Activated effector memory CD4-positive, alpha-beta T cell treated with Interleukin-2 at 50 U/mL for 16 hours (primary cell): Measurements from ENCODE around the gene SYPL1.

Experiments used
- DNase-seq: peaks from one replicate; pipeline ENCODE4 v3.0.0-alpha.2; 2020

SYPL1 gene

DNA sequence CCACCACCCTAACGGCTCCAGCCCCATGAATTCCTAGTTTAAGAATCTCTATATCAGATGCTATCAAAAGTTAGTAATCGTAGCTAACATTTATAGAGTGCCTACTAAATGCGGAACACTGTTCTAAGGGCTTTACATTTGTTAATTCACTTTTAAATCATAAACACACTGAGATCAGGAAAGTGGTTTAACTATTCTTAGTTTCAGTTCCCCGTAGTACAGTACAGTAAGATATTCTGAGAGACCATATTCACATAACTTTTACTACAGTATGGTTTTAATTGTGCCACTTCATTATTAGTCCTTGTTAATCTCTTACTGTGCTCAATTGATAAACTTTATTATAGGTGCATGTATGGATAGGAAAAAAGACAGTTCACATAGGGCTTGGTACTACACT, 22.5 kb downstream of the SYPL1 start:
- no peak for DNase-seq

DNA sequence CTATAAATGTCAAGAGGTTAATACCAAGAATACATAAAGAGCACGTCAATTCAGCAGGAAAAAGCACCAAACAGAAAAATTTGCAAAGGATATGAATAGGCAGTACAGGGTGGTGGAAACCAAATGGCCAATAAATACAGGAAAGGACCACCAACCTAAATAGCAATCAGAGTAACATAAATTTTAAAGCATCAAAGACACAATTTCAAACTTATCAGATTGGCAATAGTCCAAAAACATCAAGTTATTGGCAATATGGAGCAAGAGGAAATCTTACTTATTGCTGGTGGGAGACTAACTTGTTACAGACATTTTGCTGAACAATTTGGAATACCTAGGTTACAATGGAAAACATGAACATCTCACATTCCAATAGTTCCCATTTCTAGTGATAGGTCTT, 24.1 kb downstream of the SYPL1 start:
- DNase-seq = no peak

DNA sequence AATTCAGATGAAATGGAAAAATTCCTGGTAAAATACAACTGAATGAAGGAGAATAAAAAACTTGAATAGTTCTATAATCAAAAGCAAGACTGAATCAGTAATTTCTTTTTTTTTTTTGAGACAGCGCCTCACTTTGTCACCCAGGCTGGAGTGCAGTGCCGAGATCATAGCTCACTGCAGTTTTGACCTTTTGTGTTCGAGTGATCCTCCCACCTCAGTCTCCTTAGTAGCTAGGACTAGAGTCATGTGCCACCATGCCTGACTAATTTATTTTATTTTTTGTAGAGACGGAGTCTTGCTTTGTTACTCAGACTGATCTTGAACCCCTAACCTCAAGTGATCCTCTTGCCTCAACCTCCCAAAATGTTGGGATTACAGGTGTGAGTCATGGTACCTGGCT, 26.1 kb downstream of the SYPL1 start:
- DNase-seq = no peak

DNA sequence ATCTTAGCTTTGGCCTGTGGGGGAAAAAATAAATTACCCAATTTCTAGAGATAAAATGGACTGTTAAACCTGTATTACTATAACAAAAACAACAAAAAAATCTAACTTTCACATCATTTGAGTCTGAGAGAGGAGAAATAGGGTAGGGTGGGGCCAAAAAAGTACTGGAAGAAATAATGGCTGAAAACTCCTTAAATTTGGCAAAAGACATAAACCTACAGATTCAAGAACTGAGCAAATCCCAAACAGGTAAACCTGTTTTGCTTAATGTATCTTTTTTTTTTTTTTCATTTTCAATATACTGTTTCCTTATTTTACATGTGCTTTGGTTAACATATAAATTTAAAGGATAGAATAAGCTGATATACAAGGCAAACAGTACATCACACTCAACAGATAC, 27.1 kb downstream of the SYPL1 start:
- DNase-seq = no peak

DNA sequence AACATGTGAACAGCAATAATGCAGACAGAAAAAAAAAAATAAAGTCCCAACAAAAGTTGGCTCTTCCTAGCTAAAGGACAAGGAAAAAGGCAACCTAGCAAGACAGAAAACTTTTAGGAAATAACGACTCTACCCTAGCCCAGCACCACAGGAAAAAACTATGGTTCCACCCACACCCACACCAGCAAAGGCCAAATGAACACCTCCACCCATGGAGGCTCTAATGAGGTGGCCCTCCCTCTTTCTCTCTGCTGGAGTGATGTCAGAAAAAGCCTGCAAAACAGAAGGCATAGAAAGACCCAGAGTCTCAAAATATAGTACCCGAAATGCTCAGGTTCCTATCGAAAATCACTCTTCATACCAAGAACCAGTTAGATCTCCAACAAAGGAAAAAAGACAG, 28.4 kb downstream of the SYPL1 start:
- DNase-seq = no peak

DNA sequence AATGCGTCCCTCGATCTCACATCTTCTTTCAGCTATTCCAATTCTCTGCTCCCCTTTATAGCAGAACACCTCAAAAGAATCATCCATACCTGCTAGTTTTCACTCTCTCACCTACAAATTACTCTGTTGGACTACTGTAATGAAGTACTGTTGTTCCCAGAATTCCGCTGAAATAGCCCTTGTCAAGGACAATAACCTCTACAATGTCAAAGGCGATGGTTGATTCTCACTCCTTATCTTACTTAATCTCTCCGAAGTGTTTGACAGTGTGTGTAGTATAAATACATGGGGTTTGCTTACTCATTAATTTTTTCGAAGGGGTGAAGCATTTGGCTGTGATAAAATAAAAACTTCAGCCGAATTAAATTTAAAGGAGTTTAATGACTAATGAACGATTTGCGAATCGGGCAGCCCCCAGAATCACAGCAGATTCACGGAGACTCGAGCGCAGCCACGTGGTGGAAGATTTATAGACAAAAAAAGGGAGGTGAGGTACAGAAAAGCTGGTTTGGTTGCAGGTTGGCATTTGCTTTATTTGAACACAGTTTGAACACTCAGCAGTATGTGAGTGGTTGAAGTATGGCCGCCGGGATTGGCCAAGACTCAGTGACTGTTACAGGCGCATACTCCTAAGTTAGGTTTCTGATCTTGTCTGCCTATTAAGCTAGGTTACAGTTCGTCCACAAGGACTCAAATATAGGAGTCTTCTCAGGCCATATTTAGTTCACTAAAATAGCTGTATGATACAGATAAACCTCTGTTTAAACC, 29.8 kb downstream of the SYPL1 start:
- no peak for DNase-seq

DNA sequence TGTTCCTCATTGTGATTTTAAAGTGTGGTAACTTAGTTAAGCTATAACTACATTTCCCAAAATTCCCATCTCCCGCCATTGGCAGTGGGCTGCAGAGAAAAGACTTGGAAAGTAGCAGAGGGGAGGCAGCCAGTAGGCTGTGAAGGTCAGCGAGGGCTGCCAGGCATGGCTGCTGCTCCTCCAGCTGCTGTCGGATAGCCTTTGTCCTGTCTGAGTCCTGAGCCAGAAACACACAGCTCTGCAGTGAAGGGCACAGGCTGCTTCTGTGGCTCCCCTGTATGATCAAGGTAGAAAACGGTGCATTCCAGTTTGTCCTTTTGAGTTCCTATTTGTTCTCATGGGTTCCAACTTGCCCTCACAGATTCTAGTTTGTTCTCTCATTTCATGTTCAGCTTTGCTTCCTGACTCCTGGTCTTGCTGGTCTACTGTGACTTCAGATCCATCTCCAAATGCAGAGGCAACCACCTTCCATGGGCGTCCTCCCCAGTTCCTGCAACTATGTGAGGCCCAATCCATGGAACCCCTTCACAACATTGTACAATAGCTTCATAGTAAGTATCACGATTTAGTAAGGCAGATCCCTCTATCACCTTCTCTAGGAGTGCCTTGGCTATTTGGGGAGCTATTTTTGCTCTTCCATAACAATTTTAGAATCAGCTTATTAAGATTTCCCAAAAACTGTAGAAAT, 31.7 kb downstream of the SYPL1 start:
- no peak for DNase-seq

DNA sequence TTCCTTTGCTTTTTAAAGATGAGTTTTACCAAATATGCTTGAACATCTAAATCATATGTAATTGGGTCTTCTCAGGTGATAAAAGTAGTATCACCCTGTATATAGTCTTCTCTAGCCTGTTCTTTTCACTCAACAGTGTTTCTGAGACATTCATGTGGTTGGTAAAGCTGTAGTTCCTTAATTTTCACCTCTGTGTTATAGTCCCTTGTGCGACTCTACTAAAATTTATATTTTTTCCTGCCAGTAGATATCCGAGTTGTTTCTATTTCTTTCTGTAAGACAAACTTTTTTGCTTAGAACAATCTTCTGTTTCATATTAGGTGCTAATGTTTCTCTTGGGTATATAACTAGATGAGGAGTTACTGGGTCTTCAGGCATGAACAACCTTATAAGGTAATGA, 35.6 kb downstream of the SYPL1 start:
- no peak for DNase-seq

- DNase-seq = no peak
Observed at GRCh38 chr7:106075937-106076336, 36.2 kb downstream of the SYPL1 start.

DNA sequence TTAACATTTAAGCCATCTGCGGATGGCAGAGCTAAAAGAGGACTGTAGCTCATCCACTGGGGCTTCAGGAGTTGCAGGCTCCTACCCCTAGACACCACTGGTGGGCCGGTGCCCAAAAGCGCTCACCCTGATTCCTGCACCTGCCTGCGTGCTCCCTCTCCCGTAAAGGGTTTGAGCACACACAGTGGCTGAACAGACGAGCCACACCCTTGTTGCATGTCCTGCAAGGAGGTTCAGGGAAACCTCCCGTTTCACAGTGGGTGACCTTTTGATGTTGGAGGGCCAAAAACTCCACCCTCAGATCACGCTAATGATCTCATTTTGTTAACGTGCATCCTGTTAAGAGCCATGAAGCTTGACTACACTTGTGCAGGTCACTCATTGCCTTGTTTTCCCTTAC, 37.9 kb downstream of the SYPL1 start:
- no peak for DNase-seq

- no peak for DNase-seq
Observed at GRCh38 chr7:106073701-106074100, 38.4 kb downstream of the SYPL1 start.

DNA sequence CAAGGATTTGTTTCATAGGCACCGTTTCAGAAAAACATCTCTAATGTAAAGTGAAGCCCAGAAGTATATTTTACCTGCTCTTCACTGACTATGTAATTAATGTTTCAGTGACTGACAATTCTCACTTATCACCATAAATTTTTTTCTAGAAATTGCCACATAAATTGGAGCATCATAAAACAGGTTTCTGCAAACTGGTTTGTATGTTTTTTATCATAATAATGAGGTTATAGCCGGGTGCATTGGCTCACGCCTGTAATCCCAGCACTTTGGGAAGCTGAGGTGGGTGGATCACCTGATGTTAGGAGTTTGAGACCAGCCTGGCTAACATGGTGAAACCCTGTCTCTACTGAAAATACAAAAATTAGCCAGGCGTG, 39.4 kb downstream of the SYPL1 start:
- no peak for DNase-seq

- DNase-seq = no peak
Observed at GRCh38 chr7:106071999-106072714, 40.0 kb downstream of the SYPL1 start.

- peak; percentile 30 for DNase-seq
Observed at GRCh38 chr7:106071356-106071998, 40.6 kb downstream of the SYPL1 start.

GRCh38 chr7:106070567-106071254, 41.4 kb downstream of the SYPL1 start:
- DNase-seq = no peak

DNA sequence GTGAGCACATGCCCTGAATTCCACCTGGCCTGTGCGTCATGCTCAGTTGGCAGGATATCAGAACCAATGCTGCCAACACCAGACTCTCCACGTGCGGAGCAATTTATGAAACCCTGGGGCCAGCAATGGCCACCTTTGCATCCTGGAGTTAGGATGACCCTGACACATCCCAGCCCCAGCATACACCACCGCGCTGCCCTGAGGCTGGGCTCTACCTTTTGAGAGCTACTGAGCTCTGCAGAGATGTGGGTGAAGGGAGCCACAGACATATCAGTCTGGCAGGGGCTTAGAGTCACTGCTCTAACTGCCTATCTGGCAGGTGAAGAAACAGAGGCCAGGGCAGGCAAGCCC, 41.9 kb downstream of the SYPL1 start:
- DNase-seq = no peak

GRCh38 chr7:106069471-106070200, 42.5 kb downstream of the SYPL1 start:
- DNase-seq = no peak

DNA sequence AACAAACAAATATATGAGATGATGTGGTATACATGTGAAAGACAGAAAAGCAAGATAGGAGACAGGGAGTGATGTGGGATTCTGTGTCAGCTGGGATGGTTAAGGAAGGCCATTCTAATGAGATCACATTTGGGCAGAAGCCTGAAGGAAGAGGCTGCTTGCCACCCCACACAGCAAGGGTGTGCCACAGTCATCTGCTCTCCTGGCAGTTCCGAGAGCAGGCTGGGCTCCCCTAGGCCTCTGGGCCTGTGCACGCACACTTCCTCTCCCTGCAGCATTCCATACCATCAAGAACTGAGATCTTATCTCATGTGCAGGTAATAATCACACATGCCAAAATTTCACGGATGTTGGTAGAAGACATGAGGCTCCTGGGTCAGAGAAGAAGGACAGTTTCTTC, 43.1 kb downstream of the SYPL1 start:
- DNase-seq = no peak

GRCh38 chr7:106068538-106068961, 43.6 kb downstream of the SYPL1 start:
- no peak for DNase-seq

GRCh38 chr7:106067678-106068077, 44.4 kb downstream of the SYPL1 start:
- DNase-seq = no peak

DNA sequence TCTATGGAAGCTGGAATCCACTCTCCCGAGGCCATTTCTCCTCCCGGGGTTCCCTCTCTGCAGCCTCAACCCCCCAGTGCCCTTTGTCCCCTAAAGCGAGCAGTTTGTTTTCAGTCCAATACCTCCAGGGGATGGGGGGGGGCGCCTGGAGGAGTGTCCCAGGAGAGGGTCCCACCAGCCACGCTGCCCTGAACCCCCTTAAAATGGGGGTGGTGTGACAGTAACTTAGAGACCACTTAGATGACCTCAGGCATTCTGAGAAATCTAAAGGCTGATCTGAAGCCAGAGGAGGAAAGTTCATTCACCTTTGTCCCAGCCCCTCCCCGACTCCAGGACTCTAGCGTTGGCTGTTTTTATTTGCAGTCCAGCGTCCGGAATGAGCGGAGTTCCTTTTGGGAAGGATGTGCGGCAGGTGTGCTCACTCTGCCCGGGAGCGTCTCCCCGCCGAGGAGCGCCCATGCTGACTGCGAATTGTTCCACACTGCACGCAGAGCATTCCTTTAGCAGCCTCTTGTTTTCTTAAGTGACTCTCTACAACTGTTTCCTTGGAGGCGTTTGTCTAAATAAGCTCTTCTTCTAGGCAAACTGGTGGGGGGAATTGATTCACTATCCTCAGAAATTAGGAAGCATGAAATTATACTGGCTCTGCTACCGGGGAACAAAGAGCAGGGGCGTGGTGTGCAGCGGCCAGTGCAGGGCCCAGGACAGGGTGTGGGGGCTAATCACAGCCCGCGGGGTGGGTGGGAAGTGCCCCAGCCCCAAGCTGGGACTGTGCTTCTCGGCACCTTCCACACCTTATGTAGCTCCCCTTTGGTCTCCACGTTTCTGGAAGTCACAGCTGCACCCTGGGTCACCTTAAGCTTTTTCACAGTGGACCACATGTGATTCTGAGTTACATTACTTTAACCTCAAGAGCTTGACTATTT, 46.3 kb downstream of the SYPL1 start:
- DNase-seq = no peak
